Stimulated activated CD8-positive, alpha-beta memory T cell treated with anti-CD3 and anti-CD28 coated beads, Interleukin-15, amount 100 ng/mL, for 24 hours (primary cell): ENCODE results near the gene CACFD1.

ENCODE experiments used
- DNase-seq: peaks from one replicate; pipeline ENCODE4 v3.0.0-alpha.2; 2020; ENCODE audit warnings: low read depth

CACFD1 gene

DNA sequence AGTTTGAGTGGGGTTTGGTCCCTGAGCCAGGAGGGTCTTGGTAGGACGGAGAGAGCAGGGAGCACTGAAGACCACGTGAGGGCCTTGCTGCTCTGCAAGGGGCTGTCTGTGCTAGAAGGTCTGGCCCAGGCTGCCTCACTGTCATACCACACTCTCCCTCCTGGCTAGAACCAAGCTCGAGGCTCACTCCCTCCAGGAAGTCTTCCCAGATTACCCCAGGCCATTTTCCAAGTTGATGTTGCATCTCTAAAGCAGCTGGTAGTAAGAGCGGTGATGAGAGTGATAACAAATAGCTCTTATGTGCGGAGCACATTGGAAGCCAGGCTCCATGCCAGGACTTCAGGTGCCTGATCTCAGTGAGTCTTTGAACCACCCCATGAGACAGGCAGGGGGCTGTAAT is 58.4 kb downstream of the CACFD1 start:
- DNase-seq = no peak

- DNase-seq = no peak
Measured at GRCh38 chr9:133518706-133519449, 59.1 kb downstream of the CACFD1 start.

DNA sequence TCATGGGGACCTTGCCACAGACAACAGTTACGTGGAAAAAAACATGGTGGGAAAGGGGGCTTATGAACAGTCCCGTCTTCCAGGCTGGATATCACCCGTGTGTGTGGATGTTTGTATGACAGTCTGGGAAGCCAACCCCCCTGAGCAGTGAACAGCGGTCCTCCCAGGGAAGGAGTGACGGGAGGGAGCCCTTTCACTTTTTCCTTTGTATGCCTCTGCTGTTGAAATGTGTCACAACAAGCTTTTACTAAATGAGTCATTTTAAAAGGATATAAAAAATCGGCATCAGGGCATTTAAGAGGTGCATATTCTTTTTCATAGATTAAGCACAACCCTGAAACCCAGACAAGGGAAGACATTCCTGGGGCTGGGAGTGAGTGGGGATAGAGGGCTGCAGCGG is 59.9 kb downstream of the CACFD1 start:
- no peak for DNase-seq

DNA sequence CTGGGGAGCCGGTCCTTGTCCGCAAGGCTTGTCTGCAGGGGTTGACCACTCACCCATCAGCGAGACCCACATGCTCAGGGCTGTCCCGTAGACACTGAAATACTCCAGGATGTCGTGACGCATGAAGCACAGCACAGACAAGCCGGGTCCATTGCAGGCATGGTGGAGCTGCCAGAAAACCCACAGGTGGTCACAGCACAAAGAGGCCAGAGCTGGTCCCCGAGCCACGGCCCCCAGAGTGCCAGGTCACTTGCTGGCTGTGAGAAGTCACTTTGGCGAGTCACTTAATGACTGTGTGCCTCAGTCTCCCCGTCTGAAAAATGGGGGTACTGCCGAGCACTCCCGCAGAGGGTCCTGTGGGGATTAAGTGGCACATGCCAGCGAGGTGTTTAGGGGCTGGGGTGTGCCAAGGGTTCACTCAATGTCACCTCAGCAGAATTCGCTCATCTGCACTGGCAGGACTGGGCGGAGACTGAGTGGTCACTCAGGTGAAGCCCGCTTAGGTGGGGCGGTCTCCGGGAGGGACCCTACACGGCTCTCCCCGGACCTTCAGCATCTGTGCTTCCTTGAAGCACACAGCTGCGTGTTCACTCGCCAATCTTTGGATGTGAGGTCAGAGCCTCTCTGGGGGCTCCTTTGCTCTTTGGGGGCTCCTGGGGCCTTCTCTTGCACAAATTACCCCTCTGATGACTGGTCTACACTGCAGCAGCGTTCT is 60.5 kb downstream of the CACFD1 start:
- no peak for DNase-seq
